ENCODE measurements around the gene TOLLIP. TPM values are rescaled to one million over a fixed set of nuclear protein-coding genes. Genes with fewer than 3 reads are reported as not detected.

Gene TOLLIP
- total RNA-seq, 1 experiment from 2014 or later, result 29.5 TPM

DNA sequence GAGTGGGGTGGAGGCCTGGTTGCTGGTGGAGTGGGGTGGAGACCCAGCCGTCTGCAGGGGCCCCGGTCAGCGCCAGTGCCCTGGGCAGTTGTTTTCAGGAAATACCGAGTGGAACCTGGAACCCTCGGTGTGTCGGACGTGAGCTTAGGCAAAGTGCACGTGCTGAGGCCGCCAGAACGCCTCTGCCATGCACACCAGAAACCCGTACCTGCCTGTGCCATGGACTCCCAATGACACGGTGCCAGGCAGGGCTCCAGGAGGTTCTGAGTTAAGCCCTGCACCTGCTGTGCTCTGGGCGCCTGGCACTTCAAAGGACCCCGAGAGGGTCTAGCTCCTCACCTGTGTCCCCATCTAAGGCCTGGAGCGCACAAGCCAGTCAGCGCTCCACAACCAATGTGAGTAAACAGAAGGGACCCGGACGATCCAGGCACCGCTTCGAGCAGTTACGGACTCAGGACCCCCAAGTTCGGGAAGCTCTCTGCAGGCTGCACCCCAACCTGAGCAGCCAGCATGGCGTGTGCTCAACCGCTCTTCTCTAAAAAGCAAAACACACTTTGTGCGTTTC, 12.3 kb downstream of the TOLLIP start:
- H2AFZ ChIP-seq, result no peak overlapping the region
- ChIA-PET CTCF (no interaction called here), POLR2A (ENCODE audit: unreplicated experiment) (no interaction called here)
- TF ChIP-seq EZH2 (IDR thresholded peaks at IDR 0.05; ENCODE audit: low read depth), result no peak
- TF ChIP-seq, protein P1, sequence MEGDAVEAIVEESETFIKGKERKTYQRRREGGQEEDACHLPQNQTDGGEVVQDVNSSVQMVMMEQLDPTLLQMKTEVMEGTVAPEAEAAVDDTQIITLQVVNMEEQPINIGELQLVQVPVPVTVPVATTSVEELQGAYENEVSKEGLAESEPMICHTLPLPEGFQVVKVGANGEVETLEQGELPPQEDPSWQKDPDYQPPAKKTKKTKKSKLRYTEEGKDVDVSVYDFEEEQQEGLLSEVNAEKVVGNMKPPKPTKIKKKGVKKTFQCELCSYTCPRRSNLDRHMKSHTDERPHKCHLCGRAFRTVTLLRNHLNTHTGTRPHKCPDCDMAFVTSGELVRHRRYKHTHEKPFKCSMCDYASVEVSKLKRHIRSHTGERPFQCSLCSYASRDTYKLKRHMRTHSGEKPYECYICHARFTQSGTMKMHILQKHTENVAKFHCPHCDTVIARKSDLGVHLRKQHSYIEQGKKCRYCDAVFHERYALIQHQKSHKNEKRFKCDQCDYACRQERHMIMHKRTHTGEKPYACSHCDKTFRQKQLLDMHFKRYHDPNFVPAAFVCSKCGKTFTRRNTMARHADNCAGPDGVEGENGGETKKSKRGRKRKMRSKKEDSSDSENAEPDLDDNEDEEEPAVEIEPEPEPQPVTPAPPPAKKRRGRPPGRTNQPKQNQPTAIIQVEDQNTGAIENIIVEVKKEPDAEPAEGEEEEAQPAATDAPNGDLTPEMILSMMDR (conservative IDR thresholded peaks at IDR 0.05), result no peak
- no TSS peak for BruUV-seq (replicated peaks)
- H3F3A ChIP-seq (ENCODE audit: insufficient read depth, low read depth), result peaks cover 4% of the 10 kb centered on the region; the same call in 1 of the 2 replicates
- DNase-seq, result no peak
- H3K9me2 ChIP-seq (ENCODE audit: insufficient read depth), result no peaks in the 10 kb centered on the region
- H3K36me3 ChIP-seq (ENCODE audit: low read depth), result no peaks in the 10 kb centered on the region
- H3K27ac ChIP-seq, result no peak overlapping the region
- H3K79me2 ChIP-seq (ENCODE audit: low read depth), result peaks cover 20% of the 10 kb centered on the region
- H3K4me3 ChIP-seq, result no peak overlapping the region
- H3K4me1 ChIP-seq (replicated peaks; ENCODE audit: insufficient read depth), result peaks cover 12% of the 10 kb centered on the region
- H3K4me2 ChIP-seq, result no peak overlapping the region
- no peaks in the 10 kb centered on the region for H3K27me3 ChIP-seq (ENCODE audit: insufficient read depth, low read depth)
- intact Hi-C loops (cut with micrococcal nuclease; ENCODE audit: unreplicated experiment), result no loop called here
- no peaks in the 10 kb centered on the region for H3K9me3 ChIP-seq (ENCODE audit: insufficient read depth, low read depth)
- H4K20me1 ChIP-seq (ENCODE audit: insufficient read depth), result peaks cover 10% of the 10 kb centered on the region

DNA sequence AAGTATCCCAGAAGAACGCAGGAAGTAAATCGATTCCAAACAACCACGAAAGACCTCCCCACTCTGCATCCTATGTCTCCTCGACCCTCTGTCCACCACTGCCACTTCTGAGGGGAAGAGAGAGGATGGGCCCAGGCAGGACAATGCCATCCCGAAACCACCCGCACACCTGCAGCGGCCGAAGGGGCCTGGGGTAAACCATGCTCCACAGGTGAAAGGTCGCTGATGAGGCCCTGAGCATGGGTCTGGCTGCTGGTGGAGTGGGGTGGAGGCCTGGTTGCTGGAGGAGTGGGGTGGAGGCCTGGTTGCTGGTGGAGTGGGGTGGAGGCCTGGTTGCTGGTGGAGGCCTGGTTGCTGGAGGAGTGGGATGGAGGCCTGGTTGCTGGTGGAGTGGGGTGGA, 13.1 kb downstream of the TOLLIP start:
- peaks cover 10% of the 10 kb centered on the region for H4K20me1 ChIP-seq (ENCODE audit: insufficient read depth)
- no TSS peak for BruUV-seq (replicated peaks)
- no peak for DNase-seq
- H3K4me3 ChIP-seq, result no peak overlapping the region
- TF ChIP-seq, protein P1 (conservative IDR thresholded peaks at IDR 0.05), result no peak
- TF ChIP-seq EZH2 (IDR thresholded peaks at IDR 0.05; ENCODE audit: low read depth), result no peak
- H3K9me2 ChIP-seq (ENCODE audit: insufficient read depth), result no peaks in the 10 kb centered on the region
- ChIA-PET CTCF (no interaction called here), POLR2A (ENCODE audit: unreplicated experiment) (interaction anchor here (0.7 kb wide), 1 partner anchor 13 kb away, joined by 7 read pairs; no protein-coding TSS in a partner anchor)
- H3K4me1 ChIP-seq (replicated peaks; ENCODE audit: insufficient read depth), result peaks cover 12% of the 10 kb centered on the region
- H3K4me2 ChIP-seq, result no peak overlapping the region
- no peaks in the 10 kb centered on the region for H3K36me3 ChIP-seq (ENCODE audit: low read depth)
- H3F3A ChIP-seq (ENCODE audit: insufficient read depth, low read depth), result peaks cover 4% of the 10 kb centered on the region; the same call in 1 of the 2 replicates
- no peak overlapping the region for H2AFZ ChIP-seq
- intact Hi-C loops (cut with micrococcal nuclease; ENCODE audit: unreplicated experiment), result no loop called here
- H3K27me3 ChIP-seq (ENCODE audit: insufficient read depth, low read depth), result no peaks in the 10 kb centered on the region
- H3K79me2 ChIP-seq (ENCODE audit: low read depth), result peaks cover 13% of the 10 kb centered on the region
- H3K27ac ChIP-seq, result no peak overlapping the region
- no peaks in the 10 kb centered on the region for H3K9me3 ChIP-seq (ENCODE audit: insufficient read depth, low read depth)

DNA sequence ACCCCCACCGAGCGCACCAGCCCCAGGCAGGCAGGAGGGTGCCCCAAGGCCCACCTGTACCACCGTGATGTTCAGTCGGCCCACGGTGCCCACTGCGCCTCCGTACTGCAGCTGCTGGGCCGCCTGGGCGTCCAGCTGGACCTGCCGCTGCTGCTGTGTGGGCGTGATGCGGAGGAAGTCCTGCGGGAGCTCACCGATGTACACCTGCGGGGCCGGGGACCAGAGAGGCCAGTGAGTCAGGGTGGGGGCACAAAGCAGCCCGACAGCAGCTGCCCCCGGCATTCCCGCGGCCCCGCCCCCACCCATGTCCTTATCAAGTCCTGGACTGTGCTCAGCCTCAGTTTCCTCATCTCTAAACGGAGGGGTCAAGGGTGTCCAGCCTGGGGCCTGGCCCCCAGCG, 13.8 kb downstream of the TOLLIP start:
- Histone ChIP-seq H3K9me2 (ENCODE audit: insufficient read depth) (no peaks in the 10 kb centered on the region), H3K27me3 (ENCODE audit: insufficient read depth, low read depth) (no peaks in the 10 kb centered on the region), H2AFZ (no peak overlapping the region), H3K4me1 (replicated peaks; ENCODE audit: insufficient read depth) (peaks cover 12% of the 10 kb centered on the region), H4K20me1 (ENCODE audit: insufficient read depth) (peaks cover 10% of the 10 kb centered on the region), H3K79me2 (ENCODE audit: low read depth) (peaks cover 13% of the 10 kb centered on the region), H3K27ac (no peak overlapping the region), H3K9me3 (ENCODE audit: insufficient read depth, low read depth) (no peaks in the 10 kb centered on the region), H3K4me3 (no peak overlapping the region), H3F3A (ENCODE audit: insufficient read depth, low read depth) (peaks cover 4% of the 10 kb centered on the region; the same call in 1 of the 2 replicates), H3K4me2 (no peak overlapping the region), H3K36me3 (ENCODE audit: low read depth) (no peaks in the 10 kb centered on the region)
- ChIA-PET CTCF (no interaction called here), POLR2A (ENCODE audit: unreplicated experiment) (interaction anchor here (0.7 kb wide), 1 partner anchor 13 kb away, joined by 7 read pairs; no protein-coding TSS in a partner anchor)
- intact Hi-C loops (cut with micrococcal nuclease; ENCODE audit: unreplicated experiment), result no loop called here
- TF ChIP-seq, protein P1 (conservative IDR thresholded peaks at IDR 0.05), result no peak
- TF ChIP-seq EZH2 (IDR thresholded peaks at IDR 0.05; ENCODE audit: low read depth), result no peak
- no TSS peak for BruUV-seq (replicated peaks)
- no peak for DNase-seq
